ENCODE results near the gene EYS. TPM values are rescaled to one million over a fixed set of nuclear protein-coding genes. Genes with fewer than 3 reads are reported as not detected.

EYS gene
- total and polyA plus RNA-seq, 4 donors: not detected

GRCh38 chr6:64155063-64155462 is 1552.0 kb downstream of the EYS start:
- intact Hi-C loops (cut with DNase I): no loop called here
- H3K27me3 ChIP-seq (ENCODE audit: control insufficient read depth in 1 of 2, insufficient read depth in 2 of 2, low read length in 1 of 2): no peaks in the 10 kb centered on the region
- no peaks in the 10 kb centered on the region for H3K9me3 ChIP-seq (ENCODE audit: control insufficient read depth, low read length)
- no peak for ATAC-seq (ENCODE audit: low FRiP score)
- H3K36me3 ChIP-seq (ENCODE audit: control insufficient read depth in 1 of 2, insufficient read depth in 2 of 2, low read length in 1 of 2): no peaks in the 10 kb centered on the region
- H3K27ac ChIP-seq (ENCODE audit: low read depth in 1 of 2, low read length in 2 of 2): no peak overlapping the region
- 48 to 55% methylated on average over 2 of the region's 2 CpGs for WGBS, 2 donors
- no peak for DNase-seq
- H3K4me1 ChIP-seq (ENCODE audit: control insufficient read depth in 1 of 2, insufficient read depth in 2 of 2, low read length in 2 of 2): no peaks in the 10 kb centered on the region
- H3K4me3 ChIP-seq (ENCODE audit: low read length in 2 of 2): no peak overlapping the region

GRCh38 chr6:64146876-64147275 is 1560.2 kb downstream of the EYS start:
- peak; percentile 20 for ATAC-seq (ENCODE audit: low FRiP score)
- 71 to 75% methylated on average over 2 of the region's 2 CpGs for WGBS, 2 donors
- H3K4me1 ChIP-seq (ENCODE audit: control insufficient read depth in 1 of 2, insufficient read depth in 2 of 2, low read length in 2 of 2): no peaks in the 10 kb centered on the region
- no peak overlapping the region for H3K4me3 ChIP-seq (ENCODE audit: low read length in 2 of 2)
- H3K27ac ChIP-seq (ENCODE audit: low read depth in 1 of 2, low read length in 2 of 2): no peak overlapping the region
- no peaks in the 10 kb centered on the region for H3K27me3 ChIP-seq (ENCODE audit: control insufficient read depth in 1 of 2, insufficient read depth in 2 of 2, low read length in 1 of 2)
- DNase-seq: no peak
- H3K9me3 ChIP-seq (ENCODE audit: control insufficient read depth, low read length): no peaks in the 10 kb centered on the region
- intact Hi-C loops (cut with DNase I): no loop called here
- H3K36me3 ChIP-seq (ENCODE audit: control insufficient read depth in 1 of 2, insufficient read depth in 2 of 2, low read length in 1 of 2): no peaks in the 10 kb centered on the region

- Histone ChIP-seq H3K27ac (ENCODE audit: low read depth in 1 of 2, low read length in 2 of 2) (no peak overlapping the region), H3K4me3 (ENCODE audit: low read length in 2 of 2) (no peak overlapping the region), H3K27me3 (ENCODE audit: control insufficient read depth in 1 of 2, insufficient read depth in 2 of 2, low read length in 1 of 2) (no peaks in the 10 kb centered on the region), H3K9me3 (ENCODE audit: control insufficient read depth, low read length) (no peaks in the 10 kb centered on the region), H3K36me3 (ENCODE audit: control insufficient read depth in 1 of 2, insufficient read depth in 2 of 2, low read length in 1 of 2) (no peaks in the 10 kb centered on the region), H3K4me1 (ENCODE audit: control insufficient read depth in 1 of 2, insufficient read depth in 2 of 2, low read length in 2 of 2) (no peaks in the 10 kb centered on the region)
- no peak for ATAC-seq (ENCODE audit: low FRiP score)
- no peak for DNase-seq
- intact Hi-C loops (cut with DNase I): no loop called here
- WGBS, 2 donors: 10 to 23% methylated on average over 1 of the region's 1 CpG
Measured at GRCh38 chr6:64146094-64146493, 1560.9 kb downstream of the EYS start.

DNA sequence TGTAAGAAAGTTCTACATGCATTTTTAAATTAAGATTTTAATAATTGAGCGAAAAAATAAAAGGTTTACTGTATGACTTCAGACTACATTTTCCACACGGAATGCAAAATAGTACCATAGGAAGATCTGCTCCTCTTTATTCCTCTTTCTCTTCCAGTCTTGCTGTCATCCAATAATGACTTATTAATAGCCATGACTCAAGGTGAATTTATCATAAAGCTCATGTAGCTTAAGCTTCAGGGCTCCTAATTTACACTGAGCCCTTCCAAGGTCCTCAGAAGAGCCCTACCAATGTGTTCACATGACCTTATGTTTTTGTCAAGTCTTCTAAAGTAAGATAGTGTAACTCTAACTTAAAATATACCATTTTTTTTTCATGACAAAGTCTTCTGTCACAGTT is 1561.4 kb downstream of the EYS start:
- no peak overlapping the region for H3K27ac ChIP-seq (ENCODE audit: low read depth in 1 of 2, low read length in 2 of 2)
- H3K9me3 ChIP-seq (ENCODE audit: control insufficient read depth, low read length): no peaks in the 10 kb centered on the region
- H3K27me3 ChIP-seq (ENCODE audit: control insufficient read depth in 1 of 2, insufficient read depth in 2 of 2, low read length in 1 of 2): no peaks in the 10 kb centered on the region
- ATAC-seq (ENCODE audit: low FRiP score) (no peak), DNase-seq (no peak)
- no peaks in the 10 kb centered on the region for H3K4me1 ChIP-seq (ENCODE audit: control insufficient read depth in 1 of 2, insufficient read depth in 2 of 2, low read length in 2 of 2)
- H3K4me3 ChIP-seq (ENCODE audit: low read length in 2 of 2): no peak overlapping the region
- 77% methylated on average over 2 of the region's 2 CpGs for WGBS, 2 donors
- no peaks in the 10 kb centered on the region for H3K36me3 ChIP-seq (ENCODE audit: control insufficient read depth in 1 of 2, insufficient read depth in 2 of 2, low read length in 1 of 2)
- intact Hi-C loops (cut with DNase I): no loop called here

GRCh38 chr6:64143101-64143500 is 1563.9 kb downstream of the EYS start:
- H3K4me3 ChIP-seq (ENCODE audit: low read length in 2 of 2): no peak overlapping the region
- no peak overlapping the region for H3K27ac ChIP-seq (ENCODE audit: low read depth in 1 of 2, low read length in 2 of 2)
- intact Hi-C loops (cut with DNase I): no loop called here
- H3K4me1 ChIP-seq (ENCODE audit: control insufficient read depth in 1 of 2, insufficient read depth in 2 of 2, low read length in 2 of 2): no peaks in the 10 kb centered on the region
- no peaks in the 10 kb centered on the region for H3K36me3 ChIP-seq (ENCODE audit: control insufficient read depth in 1 of 2, insufficient read depth in 2 of 2, low read length in 1 of 2)
- H3K9me3 ChIP-seq (ENCODE audit: control insufficient read depth, low read length): no peaks in the 10 kb centered on the region
- WGBS, 2 donors: 54 to 63% methylated on average over 2 of the region's 2 CpGs
- DNase-seq (no peak), ATAC-seq (ENCODE audit: low FRiP score) (no peak)
- H3K27me3 ChIP-seq (ENCODE audit: control insufficient read depth in 1 of 2, insufficient read depth in 2 of 2, low read length in 1 of 2): no peaks in the 10 kb centered on the region

GRCh38 chr6:64141680-64142079 is 1565.3 kb downstream of the EYS start:
- WGBS, 2 donors: 85 to 90% methylated on average over 2 of the region's 2 CpGs
- Histone ChIP-seq H3K27ac (ENCODE audit: low read depth in 1 of 2, low read length in 2 of 2) (no peak overlapping the region), H3K27me3 (ENCODE audit: control insufficient read depth in 1 of 2, insufficient read depth in 2 of 2, low read length in 1 of 2) (no peaks in the 10 kb centered on the region), H3K9me3 (ENCODE audit: control insufficient read depth, low read length) (no peaks in the 10 kb centered on the region), H3K4me1 (ENCODE audit: control insufficient read depth in 1 of 2, insufficient read depth in 2 of 2, low read length in 2 of 2) (no peaks in the 10 kb centered on the region), H3K36me3 (ENCODE audit: control insufficient read depth in 1 of 2, insufficient read depth in 2 of 2, low read length in 1 of 2) (no peaks in the 10 kb centered on the region), H3K4me3 (ENCODE audit: low read length in 2 of 2) (no peak overlapping the region)
- intact Hi-C loops (cut with DNase I): no loop called here
- DNase-seq: no peak
- ATAC-seq (ENCODE audit: low FRiP score): no peak

DNA sequence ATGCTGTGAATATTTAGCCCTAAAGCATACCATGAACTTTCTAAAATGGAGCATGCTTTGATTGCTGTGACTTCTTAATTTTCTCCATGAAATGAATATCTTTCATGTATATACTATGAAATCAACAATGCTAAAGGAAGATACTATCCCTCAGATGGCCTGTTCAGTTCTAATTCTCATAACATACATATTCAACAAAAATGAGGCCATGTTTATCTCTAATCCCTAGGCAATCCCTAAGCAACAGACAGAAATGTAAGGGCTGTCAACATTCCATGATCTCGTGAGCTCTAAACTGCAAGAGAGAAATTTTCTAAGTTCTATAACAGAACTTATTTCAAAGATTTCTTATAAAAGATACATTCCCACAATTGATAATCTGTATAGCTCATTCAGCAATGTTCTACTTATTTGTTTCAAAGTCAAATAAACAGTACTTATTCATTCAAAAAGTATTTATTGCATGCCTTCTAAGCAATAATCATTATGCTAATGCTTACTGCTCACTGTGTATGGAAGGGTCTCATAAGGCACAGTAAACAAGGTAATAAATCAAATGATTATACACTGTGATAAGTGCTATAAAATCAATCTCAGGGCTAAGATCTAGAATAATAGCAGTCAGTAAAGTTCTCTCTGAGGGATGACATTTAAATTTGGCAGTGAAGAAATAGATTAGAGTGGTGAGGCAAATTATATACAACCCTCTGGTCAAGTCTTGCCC is 1578.6 kb downstream of the EYS start:
- 29 to 51% methylated on average over 1 of the region's 1 CpG for WGBS, 2 donors
- intact Hi-C loops (cut with DNase I): no loop called here

DNA sequence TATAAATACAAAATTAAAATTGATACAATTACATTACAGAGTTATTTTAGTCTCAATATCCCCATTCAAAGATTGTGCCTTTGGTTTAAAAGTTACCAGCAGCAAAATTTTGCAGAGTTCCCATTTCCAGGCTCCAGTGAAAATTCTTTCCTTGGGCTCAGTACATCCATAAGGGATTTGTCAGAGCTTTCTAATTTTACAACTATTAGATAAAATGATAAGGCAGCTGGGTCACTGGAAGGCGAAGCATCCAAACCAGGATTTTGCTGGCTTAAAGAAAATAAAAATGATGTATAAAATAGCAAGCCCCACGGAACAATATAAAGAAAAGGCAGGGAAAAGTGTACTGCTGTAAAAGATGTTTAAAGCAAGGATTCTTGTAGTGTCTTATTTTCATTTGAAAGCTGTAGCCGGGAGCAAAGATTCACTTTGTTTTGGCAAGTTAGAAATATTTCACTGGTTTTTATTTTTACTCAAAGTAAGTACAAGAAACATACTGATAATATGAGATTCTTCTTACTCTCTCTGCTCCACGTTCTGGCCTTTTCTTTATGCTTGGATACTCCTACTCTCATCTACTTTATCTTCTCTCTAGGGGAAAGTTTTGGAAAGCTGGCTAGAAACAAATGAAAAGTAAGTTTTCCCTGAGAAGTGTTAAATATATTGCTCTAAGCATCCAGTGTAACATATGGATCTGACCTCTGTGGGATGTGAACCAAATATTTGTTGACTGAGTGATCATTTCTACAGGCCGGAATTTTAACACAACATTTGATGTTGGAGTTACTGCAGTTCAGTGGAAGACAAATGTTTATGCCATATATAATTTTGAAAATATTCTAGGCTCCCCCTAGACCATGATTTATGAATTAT is 1583.0 kb downstream of the EYS start:
- H3K9me3 ChIP-seq (ENCODE audit: control insufficient read depth, low read length): no peaks in the 10 kb centered on the region
- WGBS, 2 donors: 5 to 9% methylated on average over 5 of the region's 5 CpGs
- ATAC-seq (ENCODE audit: low FRiP score) (no peak), DNase-seq (no peak)
- no peaks in the 10 kb centered on the region for H3K36me3 ChIP-seq (ENCODE audit: control insufficient read depth in 1 of 2, insufficient read depth in 2 of 2, low read length in 1 of 2)
- H3K27ac ChIP-seq (ENCODE audit: low read depth in 1 of 2, low read length in 2 of 2): no peak overlapping the region
- no peaks in the 10 kb centered on the region for H3K4me1 ChIP-seq (ENCODE audit: control insufficient read depth in 1 of 2, insufficient read depth in 2 of 2, low read length in 2 of 2)
- H3K27me3 ChIP-seq (ENCODE audit: control insufficient read depth in 1 of 2, insufficient read depth in 2 of 2, low read length in 1 of 2): no peaks in the 10 kb centered on the region
- no peak overlapping the region for H3K4me3 ChIP-seq (ENCODE audit: low read length in 2 of 2)
- intact Hi-C loops (cut with DNase I): no loop called here

More for the DNA sequence above, 1578.6 kb downstream of the EYS start:
- Histone ChIP-seq H3K27me3 (ENCODE audit: control insufficient read depth in 1 of 2, insufficient read depth in 2 of 2, low read length in 1 of 2) (no peaks in the 10 kb centered on the region), H3K4me1 (ENCODE audit: control insufficient read depth in 1 of 2, insufficient read depth in 2 of 2, low read length in 2 of 2) (no peaks in the 10 kb centered on the region), H3K36me3 (ENCODE audit: control insufficient read depth in 1 of 2, insufficient read depth in 2 of 2, low read length in 1 of 2) (no peaks in the 10 kb centered on the region), H3K9me3 (ENCODE audit: control insufficient read depth, low read length) (no peaks in the 10 kb centered on the region), H3K4me3 (ENCODE audit: low read length in 2 of 2) (no peak overlapping the region), H3K27ac (ENCODE audit: low read depth in 1 of 2, low read length in 2 of 2) (no peak overlapping the region)
- ATAC-seq (ENCODE audit: low FRiP score): no peak
- DNase-seq: no peak
